Measurements from ENCODE around the gene VPS33A.
"Not testable (repeated sequence)": the region's sequence is repeated elsewhere in the genome, so short reads cannot be mapped to it uniquely, and the experiment has no call there.

The VPS33A gene

GRCh38 chr12:122203301-122204166 is 62.8 kb downstream of the VPS33A start, which contains the start of gene B3GNT4:
TSS of gene B3GNT4 (plus strand) at chr12:122203709. CDS start at chr12:122204619, 910 bp downstream.
- DNase-seq, result no peak

GRCh38 chr12:122202811-122203210 is 63.5 kb downstream of the VPS33A start:
- DNase-seq, result not testable (repeated sequence)

DNA sequence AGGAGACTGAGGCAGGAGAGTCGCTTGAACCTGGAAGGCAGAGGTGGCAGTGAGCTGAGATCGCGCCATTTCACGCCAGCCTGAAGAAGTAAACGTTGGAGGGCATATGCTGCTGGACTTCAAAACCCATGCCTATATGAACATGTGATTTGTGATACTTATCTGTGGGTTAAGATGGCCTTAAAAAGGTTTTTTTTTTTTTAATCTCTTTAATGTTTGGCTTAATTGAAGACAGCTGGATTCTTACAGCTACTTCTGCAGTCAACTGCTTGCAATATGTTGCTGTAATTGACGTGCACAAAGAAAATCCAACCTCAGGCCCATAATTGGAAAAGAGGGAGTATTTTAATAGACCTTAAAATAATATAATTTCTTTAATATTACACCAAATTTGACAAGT is 64.3 kb downstream of the VPS33A start:
- DNase-seq, result no peak

DNA sequence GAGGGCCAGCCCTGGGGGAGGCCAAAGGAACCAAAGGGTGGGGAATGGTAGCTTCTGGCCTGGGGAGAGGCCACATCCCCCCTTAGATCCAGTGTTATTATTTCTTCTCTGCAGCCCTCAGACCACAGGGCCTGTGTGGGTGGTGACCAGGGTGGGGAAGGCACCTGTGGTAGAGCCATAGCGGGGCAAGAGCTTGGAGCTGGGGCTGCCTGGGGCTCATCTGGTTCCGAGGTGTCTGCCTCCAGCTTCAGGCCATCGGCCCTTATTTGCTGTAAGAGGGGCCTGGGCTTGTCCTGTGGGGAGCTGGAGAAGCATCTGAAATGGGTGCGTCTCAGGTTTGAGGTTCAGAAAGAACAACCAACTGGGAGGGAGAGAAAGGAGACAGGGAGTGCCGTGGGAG is 64.9 kb downstream of the VPS33A start:
- no peak for DNase-seq

DNA sequence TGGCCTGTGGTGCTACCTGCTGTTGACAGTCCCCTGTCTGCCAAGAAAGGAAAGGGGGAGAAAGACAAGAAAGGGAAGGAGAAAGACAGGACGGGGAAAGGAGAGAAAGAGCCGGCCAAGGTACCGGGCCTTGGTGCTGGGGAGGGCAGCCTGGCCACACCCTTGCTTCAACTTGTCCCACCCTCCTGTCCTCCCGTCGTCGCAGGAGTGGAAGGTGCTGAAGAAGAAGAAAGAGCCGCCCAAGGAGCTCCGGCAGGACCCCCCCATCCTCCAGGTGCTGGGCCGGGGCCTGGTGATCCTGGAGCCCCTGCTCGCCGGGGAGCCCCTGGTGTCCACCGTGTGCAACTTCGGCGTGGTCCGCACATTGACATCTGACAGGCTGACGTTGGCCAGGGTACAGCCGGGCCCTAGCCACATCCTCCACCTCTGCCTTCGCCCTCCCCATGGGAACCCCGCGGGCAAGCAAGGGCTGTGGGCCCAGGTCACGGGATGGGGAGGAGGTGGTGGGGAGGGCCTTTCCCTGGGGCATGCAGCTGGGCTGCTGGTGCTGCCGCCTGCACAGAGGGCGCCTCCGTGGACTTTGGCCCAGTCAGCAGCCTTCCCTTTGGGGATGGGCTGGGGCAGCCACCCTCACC is 65.6 kb downstream of the VPS33A start:
- DNase-seq, result no peak

DNA sequence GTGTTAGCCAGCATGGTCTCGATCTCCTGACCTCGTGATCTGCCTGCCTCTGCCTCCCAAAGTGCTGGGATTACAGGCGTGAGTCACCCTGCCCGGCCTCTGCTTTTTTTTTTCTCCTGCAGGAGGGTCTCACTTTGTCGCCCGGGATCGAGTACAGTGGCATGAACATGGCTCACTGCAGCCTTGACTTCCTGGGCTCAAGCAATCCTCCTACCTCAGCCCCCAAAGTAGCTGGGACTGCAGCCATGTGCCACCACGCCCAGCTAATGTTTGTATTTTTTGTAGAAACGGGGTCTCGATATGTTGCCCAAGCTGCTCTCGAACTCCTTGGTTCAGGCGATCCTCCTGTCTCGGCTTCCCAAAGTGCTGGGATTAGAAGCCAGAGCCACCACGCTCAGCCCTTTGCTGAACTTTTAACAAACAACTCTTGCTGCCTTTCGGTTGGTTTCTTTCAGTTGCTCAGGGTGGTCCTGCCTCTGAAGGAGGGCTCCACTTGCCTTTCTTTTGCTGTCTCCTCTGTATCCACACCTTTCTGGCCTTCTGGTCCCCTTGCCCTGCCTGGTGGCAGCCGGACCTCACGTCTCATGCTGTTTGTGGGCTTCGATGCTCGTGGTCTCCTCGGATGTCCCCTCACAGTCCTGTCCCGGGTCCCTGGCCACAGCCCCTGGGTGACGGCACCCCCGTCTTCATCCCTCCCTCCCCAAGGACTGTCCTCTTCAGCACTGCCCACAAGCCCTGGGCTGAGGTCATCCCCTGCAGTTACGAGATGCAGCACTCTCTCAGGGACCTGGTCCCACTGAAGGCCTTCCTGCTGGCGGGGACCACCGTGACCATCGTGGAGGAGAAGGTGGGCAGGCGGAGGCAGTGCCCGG is 66.6 kb downstream of the VPS33A start:
- no peak for DNase-seq

GRCh38 chr12:122197612-122197966 is 68.7 kb downstream of the VPS33A start:
- DNase-seq, result no peak

DNA sequence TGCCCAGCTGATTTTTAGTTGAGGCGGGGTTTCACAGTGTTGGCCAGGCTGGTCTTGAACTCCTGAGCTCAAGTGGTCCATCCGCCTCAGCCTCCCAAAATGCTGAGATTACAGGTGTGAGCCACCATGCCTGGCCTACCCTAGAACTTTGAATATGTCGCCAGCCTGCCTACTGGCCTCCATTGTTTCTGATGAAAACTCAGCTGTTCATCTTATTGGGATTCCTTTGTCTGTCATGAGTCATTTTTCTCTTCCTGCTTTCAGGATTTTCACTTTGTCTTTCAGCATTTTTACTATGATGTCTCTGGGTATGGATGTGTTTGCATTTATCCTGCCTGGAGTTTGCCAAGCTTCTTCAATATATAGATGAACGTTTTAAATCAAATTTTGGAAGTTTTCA is 70.9 kb downstream of the VPS33A start:
- DNase-seq, result no peak

DNA sequence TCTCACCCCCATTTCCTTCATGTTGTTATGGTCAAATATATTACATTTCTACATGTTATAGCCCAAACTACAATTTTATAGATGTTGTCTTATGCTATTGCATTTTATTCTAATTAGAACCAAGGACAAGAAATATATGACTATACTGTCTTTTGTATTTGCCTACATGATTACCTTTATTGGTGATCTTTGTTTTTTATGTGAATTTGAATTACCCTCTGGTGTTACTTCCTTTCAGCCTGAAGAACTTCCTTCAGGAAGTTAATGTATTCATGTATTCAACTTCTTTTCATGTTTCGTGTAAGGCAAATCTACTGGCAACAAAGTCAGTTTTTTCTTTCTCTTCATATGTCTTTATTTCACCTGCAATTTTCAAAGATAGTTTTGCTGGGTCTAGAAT is 71.5 kb downstream of the VPS33A start:
- no peak for DNase-seq

GRCh38 chr12:122192441-122192840 is 73.9 kb downstream of the VPS33A start:
- DNase-seq, result no peak

DNA sequence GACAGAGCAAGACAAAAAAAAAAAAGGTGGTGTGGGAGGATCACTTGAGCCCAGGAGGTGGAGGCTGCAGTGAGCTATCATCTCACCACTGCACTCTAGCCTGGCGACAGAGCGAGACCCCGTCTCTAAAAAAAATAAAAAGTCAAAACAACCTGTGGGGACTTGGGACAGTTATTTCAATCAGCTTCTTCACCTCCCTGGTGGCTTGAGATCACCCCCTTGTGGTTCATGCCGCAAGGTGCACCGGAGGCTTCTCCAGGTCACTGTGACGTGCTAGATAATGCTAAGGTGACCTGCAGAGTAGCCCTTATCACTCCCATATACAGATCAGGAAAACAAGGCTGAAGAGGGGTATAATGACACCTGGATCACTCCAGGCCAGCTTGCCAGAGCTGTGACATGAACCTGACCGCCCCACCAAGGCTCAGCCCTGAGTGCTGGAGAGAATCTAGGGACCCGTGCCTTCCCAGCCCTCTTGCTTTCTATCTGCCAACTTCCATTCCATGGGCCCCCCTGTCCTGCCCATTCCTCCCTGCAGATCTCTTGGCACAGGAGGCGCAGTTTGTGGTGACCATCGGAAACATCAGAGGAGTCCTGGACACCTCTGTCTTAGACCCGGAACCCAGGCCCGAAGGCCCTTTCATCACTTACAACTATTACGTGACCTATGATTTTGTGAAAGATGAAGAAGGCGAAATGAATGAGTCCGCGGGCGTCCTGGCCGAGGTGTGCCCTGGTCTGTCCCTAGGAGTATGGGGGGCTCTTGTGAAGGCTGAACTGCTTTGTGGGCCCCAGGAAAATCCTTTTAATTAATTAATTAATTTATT is 75.2 kb downstream of the VPS33A start:
- DNase-seq, result no peak

DNA sequence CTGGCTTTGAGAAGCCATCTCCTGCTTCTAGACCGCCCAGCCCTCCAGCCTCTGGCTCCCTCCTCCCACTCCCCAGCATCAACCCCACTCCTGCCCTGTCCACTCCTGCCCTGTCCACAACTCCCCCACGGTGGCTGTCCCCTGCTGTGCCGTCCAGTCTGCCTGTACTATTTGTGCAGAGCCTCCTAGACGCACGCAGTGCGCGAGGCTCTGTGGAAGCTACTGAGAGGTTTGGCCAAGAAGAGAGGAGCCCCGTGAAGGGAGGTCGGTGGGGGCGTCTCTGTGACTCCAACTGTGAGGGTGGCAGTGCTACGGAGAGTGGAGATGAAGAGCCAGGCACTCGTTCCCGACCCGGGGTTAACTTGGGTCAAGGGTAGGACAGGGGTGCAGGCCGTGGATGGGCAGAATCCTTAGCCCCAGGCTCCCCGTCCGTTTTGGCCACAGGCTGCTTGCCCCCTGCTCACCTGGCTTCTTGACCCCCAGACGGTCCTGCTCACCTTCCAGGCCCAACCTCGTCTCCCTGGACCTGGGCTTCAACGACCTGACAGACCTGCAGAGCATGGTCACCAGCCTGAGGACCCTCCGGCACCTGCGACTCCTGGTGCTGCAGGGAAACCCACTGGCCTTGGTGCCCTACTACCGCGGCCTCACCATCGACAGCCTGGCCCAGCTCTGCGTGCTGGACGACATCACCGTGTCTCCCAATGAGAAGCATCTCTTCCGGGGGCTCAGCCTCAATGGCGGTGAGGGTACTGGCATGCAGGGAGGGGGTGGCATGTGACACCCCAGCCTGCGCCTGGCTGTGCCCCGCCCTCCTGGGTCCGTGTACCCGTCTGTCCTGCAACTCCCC is 76.4 kb downstream of the VPS33A start:
- no peak for DNase-seq

DNA sequence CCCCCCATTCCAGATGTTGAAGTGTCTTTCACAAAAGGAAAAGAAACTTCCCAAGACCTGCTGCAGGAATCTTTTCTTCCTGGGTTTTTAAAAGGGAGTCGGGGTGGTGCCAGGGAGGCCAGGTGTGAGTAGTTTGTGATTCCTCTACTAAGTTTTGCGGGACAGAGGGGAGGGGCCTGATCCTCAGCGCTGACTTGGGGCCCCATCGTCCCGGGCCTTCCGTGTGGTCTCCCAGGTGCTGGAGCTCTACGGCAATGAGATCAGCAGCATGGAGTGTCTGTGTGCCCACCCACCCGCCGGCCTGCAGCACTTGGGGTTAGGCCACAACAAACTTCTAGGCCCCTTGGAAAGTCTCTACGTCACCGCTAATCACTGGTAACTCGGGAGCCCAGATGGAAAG is 78.8 kb downstream of the VPS33A start:
- no peak for DNase-seq

DNA sequence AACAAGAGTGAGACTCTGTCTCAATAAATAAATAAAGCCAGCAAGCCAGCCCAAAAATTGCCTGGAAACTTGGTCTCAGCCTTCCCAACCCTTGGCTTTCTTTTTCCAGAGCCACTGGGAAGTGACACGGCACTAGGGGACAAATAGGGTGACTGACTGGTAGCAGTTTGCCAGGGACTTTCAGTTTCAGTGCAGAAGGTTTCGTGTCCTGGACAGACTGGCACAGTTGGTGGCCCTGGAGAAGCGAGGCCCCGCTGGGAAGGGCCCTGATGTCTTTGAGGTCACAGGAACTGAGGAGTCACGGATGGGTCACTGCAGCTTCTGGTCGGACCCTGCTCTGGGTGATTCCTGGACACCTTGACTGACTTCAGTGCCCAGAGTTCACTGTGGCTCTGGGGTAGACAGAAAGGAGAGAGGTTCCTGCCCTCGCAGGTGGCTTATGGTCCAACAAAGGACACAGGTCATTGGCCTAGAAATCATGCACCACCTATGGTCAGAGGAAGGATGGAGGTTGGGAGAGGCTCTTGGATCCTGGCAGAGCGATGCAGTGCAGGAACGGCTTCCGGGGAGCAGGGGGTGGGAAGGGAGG is 80.7 kb downstream of the VPS33A start:
- DNase-seq, result no peak

- DNase-seq, result no peak
Observed at GRCh38 chr12:122185079-122185478, 81.2 kb downstream of the VPS33A start.

GRCh38 chr12:122184517-122184916 is 81.8 kb downstream of the VPS33A start:
- no peak for DNase-seq

- no peak for DNase-seq
Observed at GRCh38 chr12:122183588-122183940, 82.7 kb downstream of the VPS33A start.

- DNase-seq, result no peak
Observed at GRCh38 chr12:122182887-122183587, 83.3 kb downstream of the VPS33A start, which contains the start of gene LRRC43. TSS of gene LRRC43 (plus strand) at chr12:122183123. CDS start at chr12:122183145, 22 bp downstream.

Data from NCI-H1417 treated with DMSO at 0.1 percent for 48 hours (cell line).